Fibroblast of lung (primary cell): ENCODE data around the gene SRPK2.
A peak's percentile ranks its signal among the peaks of the same experiment; 100 is the strongest.

Source experiments
- CTCF ChIP-seq, 2 donors: IDR thresholded peaks in 1 of 2; conservative IDR thresholded peaks in 1 of 2; 1 replicate in 1 of 2; 2 replicates in 1 of 2; pipeline ENCODE4 v1.5.1; 2011 to 2012; ENCODE audit warnings: low read length in 2 of 2, control low read depth in 1 of 2, inconsistent platforms in 1 of 2, low read depth in 1 of 2, mild to moderate bottlenecking in 1 of 2
- EZH2 ChIP-seq: IDR thresholded peaks from 2 replicates; pipeline ENCODE4 v1.5.1; 2012; ENCODE audit warnings: low read length, control low read depth, mild to moderate bottlenecking; ENCODE audit errors: missing control alignments

DNA sequence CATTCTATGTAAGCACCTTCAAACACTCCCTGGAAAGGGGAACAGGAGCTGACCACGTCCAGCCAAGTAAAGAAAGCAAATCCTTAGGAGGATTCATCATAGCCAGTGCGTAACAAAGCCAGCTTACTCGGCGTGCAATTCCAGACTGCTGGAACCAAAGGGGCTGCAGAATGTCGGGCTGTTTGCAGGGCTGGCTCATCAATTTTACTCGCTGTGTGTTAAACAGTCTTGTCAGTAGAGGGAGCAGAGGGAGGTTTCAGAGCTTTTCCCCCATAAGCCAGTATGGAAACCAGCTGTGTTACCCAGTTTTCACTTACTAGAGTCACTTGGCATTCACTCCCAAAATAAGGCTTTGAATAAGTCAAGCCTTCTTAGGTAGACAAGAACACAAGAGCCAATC lies 247.7 kb downstream of the SRPK2 start:
- TF ChIP-seq CTCF (conservative IDR thresholded peaks at IDR 0.05 in 1 of 2, IDR thresholded peaks at IDR 0.05 in 1 of 2; ENCODE audit: low read depth in 1 of 2, low read length in 2 of 2) (peak; percentile 53 to 63), EZH2 (no peak)
